Natural killer cell (primary cell): ENCODE data around the gene VASP. TPM values are rescaled to one million over a fixed set of nuclear protein-coding genes. Genes with fewer than 3 reads are reported as not detected.

Experiments
- ATAC-seq, 3 donors: fragments of 150-1000 bp in 2 of 3; fragments of 200-7000 bp in 1 of 3; cut with Tn5 transposase; 1 replicate in 1 of 3; 2 replicates in 2 of 3; pipeline ENCODE4 v1.10.0; 2021; ENCODE audit warnings: mild to moderate bottlenecking in 2 of 3, moderate library complexity in 2 of 3
- DNase-seq, 2 donors: peaks; one replicate each; pipeline versions ENCODE4 v3.0.0 to v3.0.0-alpha.2; 2013 to 2021; ENCODE audit warnings: mixed read lengths in 1 of 2
- H3K27ac ChIP-seq: one replicate; pipeline ENCODE4 v1.5.1; 2013; ENCODE audit warnings: mild to moderate bottlenecking, low read length
- H3K27me3 ChIP-seq: one replicate; pipeline ENCODE4 v1.6.1; 2013; ENCODE audit warnings: low read length; ENCODE audit not compliant: control insufficient read depth, insufficient read depth
- H3K36me3 ChIP-seq: one replicate; pipeline ENCODE4 v1.6.1; 2013; ENCODE audit warnings: low read length; ENCODE audit not compliant: control insufficient read depth, insufficient read depth
- H3K4me1 ChIP-seq: one replicate; pipeline ENCODE4 v1.6.1; 2013; ENCODE audit warnings: low read length; ENCODE audit not compliant: control insufficient read depth, insufficient read depth
- H3K4me3 ChIP-seq: one replicate; pipeline ENCODE4 v1.5.1; 2013; ENCODE audit warnings: low read length
- H3K9me3 ChIP-seq: one replicate; pipeline ENCODE4 v1.6.1; 2013; ENCODE audit warnings: low read length; ENCODE audit not compliant: control insufficient read depth, insufficient read depth
- H3K27ac Mint-ChIP-seq, 2 donors: one replicate each; pipeline ENCODE4 v1.8.0; 2022; ENCODE audit warnings: mild to moderate bottlenecking in 2 of 2, mixed read lengths in 2 of 2, moderate library complexity in 1 of 2
- H3K27me3 Mint-ChIP-seq, 2 donors: one replicate each; pipeline ENCODE4 v1.8.0; 2022; ENCODE audit warnings: low read depth in 2 of 2, mixed read lengths in 2 of 2
- H3K36me3 Mint-ChIP-seq: one replicate; pipeline ENCODE4 v1.8.0; 2022; ENCODE audit warnings: mixed read lengths
- H3K4me1 Mint-ChIP-seq, 2 donors: one replicate each; pipeline ENCODE4 v1.8.0; 2022; ENCODE audit warnings: mixed read lengths in 2 of 2
- H3K4me3 Mint-ChIP-seq: one replicate; pipeline ENCODE4 v1.8.0; 2022; ENCODE audit warnings: mild to moderate bottlenecking, moderate library complexity, mixed read lengths
- H3K9me3 Mint-ChIP-seq, 2 donors: one replicate each; pipeline ENCODE4 v1.8.0; 2022; ENCODE audit warnings: mixed read lengths in 2 of 2
- CTCF ChIP-seq: fragments of 200-600 bp; IDR thresholded peaks from one replicate; pipeline ENCODE4 v1.8.0; 2022; ENCODE audit warnings: antibody characterized with exemption
- WGBS: methylation state at CpG from one replicate; pipeline ENCODE4 v1.1.7; 2013; ENCODE audit warnings: missing lambda C conversion rate; ENCODE audit not compliant: insufficient coverage; 5-methylcytosine and 5-hydroxymethylcytosine counted together
- intact Hi-C: fragments of 100-400 bp; cut with micrococcal nuclease; formaldehyde crosslinking; loops from one replicate; pipeline ENCODE4 v1.14.2; 2022
- total RNA-seq, 4 donors: library from RNA; stranded (reverse); fragments of 120-200 nt in 1 of 4; gene quantifications; one replicate each; pipeline versions ENCODE4 v1.2.3 to v1.2.4, GENCODE V29; 2013 to 2022

VASP gene
- total RNA-seq, 3 donors from 2014 or later (not counting 1 experiment from before 2014, with no cell fraction given): 192 to 244 (median 237) TPM

- Mint-ChIP-seq H3K4me1 (peaks cover 54 to 92% of the 10 kb centered on the region in 2 donors), H3K27me3 (peaks cover 8 to 28% of the 10 kb centered on the region in 2 donors), H3K27ac (peak overlapping the region; percentile 87 to 99), H3K4me3 (peak overlapping the region; percentile 96), H3K36me3 (no peaks in the 10 kb centered on the region), H3K9me3 (no peaks in the 10 kb centered on the region)
- no peaks in the 10 kb centered on the region for H3K9me3 ChIP-seq
- no peaks in the 10 kb centered on the region for H3K36me3 ChIP-seq
- intact Hi-C loops: no loop called here
- ATAC-seq (no peak), DNase-seq (peak in 1 of 2 donors; percentile 49)
- H3K4me1 ChIP-seq: peaks cover 56% of the 10 kb centered on the region
- no peak overlapping the region for H3K27ac ChIP-seq
- peaks cover 6% of the 10 kb centered on the region for H3K27me3 ChIP-seq
- H3K4me3 ChIP-seq: no peak overlapping the region
- TF ChIP-seq CTCF: no peak
- WGBS: 34% methylated on average over 38 of the region's 44 CpGs
Observed at GRCh38 chr19:45472563-45473366, 34.5 kb upstream of the VASP start.

- intact Hi-C loops: no loop called here
- H3K36me3 ChIP-seq: no peaks in the 10 kb centered on the region
- 48% methylated on average over 3 of the region's 5 CpGs for WGBS
- peak overlapping the region; percentile 45 for H3K4me3 Mint-ChIP-seq
- peaks cover 56% of the 10 kb centered on the region for H3K4me1 ChIP-seq
- no peak overlapping the region for H3K4me3 ChIP-seq
- H3K27me3 ChIP-seq: peaks cover 6% of the 10 kb centered on the region
- no peaks in the 10 kb centered on the region for H3K9me3 Mint-ChIP-seq
- no peak overlapping the region for H3K27ac ChIP-seq
- DNase-seq (peak; percentile 33 to 59), ATAC-seq (no peak)
- TF ChIP-seq CTCF: no peak
- H3K36me3 Mint-ChIP-seq: no peaks in the 10 kb centered on the region
- no peaks in the 10 kb centered on the region for H3K9me3 ChIP-seq
- H3K4me1 Mint-ChIP-seq: peaks cover 54 to 92% of the 10 kb centered on the region in 2 donors
- peak overlapping the region; percentile 87 to 99 for H3K27ac Mint-ChIP-seq
- peaks cover 8 to 28% of the 10 kb centered on the region in 2 donors for H3K27me3 Mint-ChIP-seq
Observed at GRCh38 chr19:45473367-45473681, 34.0 kb upstream of the VASP start.

- no peak for TF ChIP-seq CTCF
- ATAC-seq: no peak
- H3K27me3 ChIP-seq: peaks cover 6% of the 10 kb centered on the region
Observed at GRCh38 chr19:45473682-45474605, 33.3 kb upstream of the VASP start.

More at GRCh38 chr19:45473682-45474605, 33.3 kb upstream of the VASP start:
- intact Hi-C loops: no loop called here
- Mint-ChIP-seq H3K4me1 (peaks cover 56 to 92% of the 10 kb centered on the region in 2 donors), H3K27me3 (peaks cover 8 to 28% of the 10 kb centered on the region in 2 donors), H3K9me3 (no peaks in the 10 kb centered on the region), H3K36me3 (no peaks in the 10 kb centered on the region), H3K4me3 (peak overlapping the region; percentile 61), H3K27ac (peak overlapping the region; percentile 87 to 99)
- no peak overlapping the region for H3K27ac ChIP-seq
- H3K9me3 ChIP-seq: no peaks in the 10 kb centered on the region
- peak; percentile 49 to 63 for DNase-seq
- H3K36me3 ChIP-seq: no peaks in the 10 kb centered on the region
- no peak overlapping the region for H3K4me3 ChIP-seq
- 65% methylated on average over 21 of the region's 27 CpGs for WGBS
- H3K4me1 ChIP-seq: peaks cover 54% of the 10 kb centered on the region
